H1 (cell line): Measurements from ENCODE around the gene PITPNC1. TPM values are rescaled to one million over a fixed set of nuclear protein-coding genes. Genes with fewer than 3 reads are reported as not detected.

Experiments used
- CTCF ChIA-PET: fragments of 300-600 bp; sonication (Branson Sonifier 250); formaldehyde crosslinking; loops from one replicate; lab custom pipeline; 2021; ENCODE audit not compliant: partially characterized antibody; lab: Charles Lee
- POLR2A ChIA-PET: fragments of 300-600 bp; sonication (Branson Sonifier 250); formaldehyde crosslinking; loops from one replicate; lab custom pipeline; 2021; ENCODE audit warnings: inconsistent platforms; ENCODE audit not compliant: partially characterized antibody; lab: Charles Lee
- DNase-seq, 2 experiments: peaks; one replicate each; pipeline versions ENCODE4 v3.0.0 to v3.0.0-alpha.2; 2010 to 2022; ENCODE audit warnings: low spot score in 2 of 2, low read depth in 1 of 2, mixed read lengths in 1 of 2
- FAIRE-seq: peaks from 2 replicates; lab custom pipeline; 2011; peaks lifted over from hg19 to GRCh38; lab: Jason Lieb, UNC
- H2AFZ ChIP-seq: 2 replicates; pipeline ENCODE4 v1.8.1; 2012; ENCODE audit warnings: low read length, inconsistent platforms
- H2AK5ac ChIP-seq: 2 replicates; pipeline ENCODE4 v1.6.1; 2013; ENCODE audit warnings: low read depth, low read length
- H2BK120ac ChIP-seq: replicated peaks from 2 replicates; pipeline ENCODE3; 2013; ENCODE audit warnings: low read depth, low read length, inconsistent platforms
- H2BK12ac ChIP-seq: 2 replicates; pipeline ENCODE4 v1.6.1; 2013; ENCODE audit warnings: low read depth, low read length
- H2BK15ac ChIP-seq: 2 replicates; pipeline ENCODE4 v1.6.1; 2013; ENCODE audit warnings: low read length
- H2BK20ac ChIP-seq: 2 replicates; pipeline ENCODE4 v1.6.1; 2013; ENCODE audit warnings: low read length
- H2BK5ac ChIP-seq: 2 replicates; pipeline ENCODE4 v1.6.1; 2013; ENCODE audit warnings: low read depth, low read length
- H3K14ac ChIP-seq: 2 replicates; pipeline ENCODE4 v1.6.1; 2013; ENCODE audit warnings: inconsistent platforms; ENCODE audit not compliant: insufficient read length
- H3K18ac ChIP-seq: 2 replicates; pipeline ENCODE4 v1.6.1; 2013; ENCODE audit warnings: low read length; ENCODE audit errors: extremely low read depth
- H3K23ac ChIP-seq: 2 replicates; pipeline ENCODE4 v1.6.1; 2013; ENCODE audit warnings: inconsistent platforms; ENCODE audit not compliant: insufficient read length
- H3K23me2 ChIP-seq: 2 replicates; pipeline ENCODE4 v1.6.1; 2013; ENCODE audit warnings: low read depth, low read length
- H3K27ac ChIP-seq: 2 replicates; pipeline ENCODE4 v1.6.1; 2011; ENCODE audit warnings: low read depth, low read length, inconsistent platforms
- H3K27me3 ChIP-seq, 4 experiments: replicated peaks in 1 of 4; 1 replicate in 1 of 4; 2 replicates in 3 of 4; pipeline versions ENCODE4 v1.6.1 to v1.8.1; 2011 to 2013; ENCODE audit warnings: low read length in 3 of 4, mild to moderate bottlenecking in 3 of 4, inconsistent platforms in 2 of 4, mixed read lengths in 2 of 4, moderate library complexity in 1 of 4; ENCODE audit not compliant: control insufficient read depth in 3 of 4, insufficient read depth in 3 of 4; ENCODE audit errors: extremely low read depth in 1 of 4
- H3K36me3 ChIP-seq, 4 experiments: 2 replicates each; pipeline versions ENCODE4 v1.6.1 to v1.8.1; 2011 to 2013; ENCODE audit warnings: mild to moderate bottlenecking in 4 of 4, low read length in 3 of 4, moderate library complexity in 2 of 4, control low read depth in 1 of 4, inconsistent platforms in 1 of 4; ENCODE audit not compliant: insufficient read depth in 4 of 4, control insufficient read depth in 2 of 4
- H3K4ac ChIP-seq: replicated peaks from 2 replicates; pipeline ENCODE3; 2013; ENCODE audit warnings: low read length, low read depth, mixed read lengths, inconsistent platforms; ENCODE audit not compliant: insufficient read length
- H3K4me1 ChIP-seq, 4 experiments: replicated peaks in 1 of 4; 1 replicate in 1 of 4; 2 replicates in 3 of 4; pipeline versions ENCODE4 v1.6.1 to v1.8.1; 2011 to 2013; ENCODE audit warnings: low read length in 3 of 4, inconsistent platforms in 2 of 4, mixed read lengths in 1 of 4; ENCODE audit not compliant: insufficient read depth in 4 of 4, control insufficient read depth in 3 of 4
- H3K4me2 ChIP-seq, 2 experiments: 2 replicates each; pipeline versions ENCODE4 v1.6.1 to v1.8.1; 2011 to 2013; ENCODE audit warnings: low read depth in 2 of 2, low read length in 2 of 2, control low read depth in 1 of 2, inconsistent platforms in 1 of 2, mild to moderate bottlenecking in 1 of 2; ENCODE audit not compliant: insufficient read depth in 1 of 2
- H3K4me3 ChIP-seq, 4 experiments: fragments of 200-600, 300-600 bp in 1 of 4; sonication (generic), shearing (Covaris generic), sonication (Bioruptor Twin) in 1 of 4; 2 replicates each; pipeline versions ENCODE4 v1.5.1 to v1.8.1; 2011 to 2016; ENCODE audit warnings: low read length in 4 of 4, low read depth in 3 of 4, control low read depth in 2 of 4, inconsistent platforms in 2 of 4, mild to moderate bottlenecking in 2 of 4, mixed read lengths in 1 of 4, moderate library complexity in 1 of 4; ENCODE audit not compliant: insufficient read depth in 2 of 4; ENCODE audit errors: extremely low read depth in 1 of 4
- H3K56ac ChIP-seq: replicated peaks from 2 replicates; pipeline ENCODE3; 2013; ENCODE audit warnings: low read depth, mild to moderate bottlenecking, mixed read lengths, low read length, inconsistent platforms; ENCODE audit not compliant: insufficient read length
- H3K79me1 ChIP-seq: 2 replicates; pipeline ENCODE4 v1.6.1; 2013; ENCODE audit warnings: low read depth, low read length, control low read depth
- H3K79me2 ChIP-seq, 2 experiments: 2 replicates each; pipeline versions ENCODE4 v1.6.1 to v1.8.1; 2012 to 2013; ENCODE audit warnings: low read length in 2 of 2, mild to moderate bottlenecking in 2 of 2, inconsistent platforms in 1 of 2; ENCODE audit not compliant: insufficient read depth in 2 of 2, control insufficient read depth in 1 of 2
- H3K9ac ChIP-seq, 4 experiments: replicated peaks in 1 of 4; 1 replicate in 1 of 4; 2 replicates in 3 of 4; pipeline versions ENCODE4 v1.6.1 to v1.8.1; 2011 to 2013; ENCODE audit warnings: low read depth in 3 of 4, low read length in 3 of 4, control low read depth in 2 of 4, mild to moderate bottlenecking in 2 of 4, moderate library complexity in 2 of 4, inconsistent platforms in 1 of 4; ENCODE audit errors: extremely low read depth in 1 of 4
- H3K9me3 ChIP-seq, 2 experiments: 2 replicates each; pipeline versions ENCODE4 v1.6.1 to v1.8.1; 2012 to 2013; ENCODE audit warnings: mild to moderate bottlenecking in 2 of 2, moderate library complexity in 2 of 2, control low read depth in 1 of 2, inconsistent platforms in 1 of 2, low read depth in 1 of 2, low read length in 1 of 2, mixed read lengths in 1 of 2; ENCODE audit not compliant: insufficient read depth in 2 of 2
- H4K20me1 ChIP-seq, 2 experiments: replicated peaks in 1 of 2; 2 replicates each; pipeline versions ENCODE3 to v1.8.1; 2011 to 2013; ENCODE audit warnings: inconsistent platforms in 2 of 2, low read length in 2 of 2, mild to moderate bottlenecking in 1 of 2; ENCODE audit not compliant: insufficient read depth in 2 of 2, control insufficient read depth in 1 of 2
- H4K5ac ChIP-seq: 2 replicates; pipeline ENCODE4 v1.6.1; 2013; ENCODE audit warnings: low read length, low read depth, mixed read lengths, inconsistent platforms; ENCODE audit not compliant: insufficient read length
- H4K8ac ChIP-seq: 2 replicates; pipeline ENCODE4 v1.8.0; 2013; ENCODE audit warnings: mild to moderate bottlenecking, moderate library complexity, low read length, inconsistent platforms; ENCODE audit not compliant: insufficient read depth; ENCODE audit errors: extremely low read depth
- H4K91ac ChIP-seq: replicated peaks from 2 replicates; pipeline ENCODE3; 2013; ENCODE audit warnings: low read length, mixed read lengths, inconsistent platforms; ENCODE audit not compliant: insufficient read length
- USF2 ChIP-seq: IDR thresholded peaks from 2 replicates; pipeline ENCODE4 v1.6.1; 2011; ENCODE audit warnings: low read length, improper control_type of control experiment
- WGBS, 2 experiments: shearing (Covaris generic) in 1 of 2; methylation state at CpG; one replicate each; pipeline versions ENCODE4 v1.1.6 to v1.1.7; 2013 to 2015; ENCODE audit warnings: low lambda C conversion rate in 2 of 2, mixed read lengths in 2 of 2, inconsistent platforms in 1 of 2, low coverage in 1 of 2, missing lambda C conversion rate in 1 of 2; ENCODE audit not compliant: insufficient replicate concordance in 2 of 2, insufficient coverage in 1 of 2, insufficient read length in 1 of 2; ENCODE audit errors: extremely low coverage in 1 of 2, missing lambda C conversion rate in 1 of 2; 5-methylcytosine and 5-hydroxymethylcytosine counted together
- polyA plus RNA-seq, 7 experiments: library from polyadenylated mRNA; depleted of rRNA in 3 of 7; stranded (reverse) in 5 of 7; unstranded in 2 of 7; fragments of >200 nt in 5 of 7; fragments of 200-250 nt in 2 of 7; gene quantifications; 1 replicate in 5 of 7; 2 replicates in 1 of 7; 4 replicates in 1 of 7; pipeline versions ENCODE4 v1.2.1 to v1.2.3, GENCODE V29; 2011 to 2013; ENCODE audit warnings: missing spikeins in 2 of 7, mixed read lengths in 2 of 7
- total RNA-seq: library from RNA; stranded (reverse); fragmentation: NEBNext Ultra II Directional; extraction: Animal tissue kit (Norgen Biotek cat#: 25700); gene quantifications from 2 replicates; pipeline ENCODE4 v1.2.1, GENCODE V29; 2021

PITPNC1 gene
- total and polyA plus RNA-seq, 2 of the 8 experiments (the other 6 are each of a cell fraction or from before 2014, with no cell fraction given) = 17.6 to 54.7 TPM

- POLR2A ChIA-PET = no interaction called here
- no peaks in the 10 kb centered on the region for H3K79me2 ChIP-seq
- no peak overlapping the region for H4K91ac ChIP-seq
Observed at GRCh38 chr17:67565068-67565467, 188.0 kb downstream of the PITPNC1 start.

More at GRCh38 chr17:67565068-67565467, 188.0 kb downstream of the PITPNC1 start:
- Histone ChIP-seq H3K23me2 (peaks cover 5% of the 10 kb centered on the region; the same call in 1 of the 2 replicates), H2BK12ac (no peak overlapping the region), H3K4ac (no peak overlapping the region), H4K5ac (no peak overlapping the region), H3K4me1 (no peaks in the 10 kb centered on the region; a peak in 1 of 7 replicates), H3K14ac (no peak overlapping the region), H2AFZ (no peak overlapping the region), H3K9ac (no peak overlapping the region), H3K27ac (no peak overlapping the region)
- CTCF ChIA-PET = no interaction called here
- no peak for TF ChIP-seq USF2
- TF ChIP-seq, all 59 proteins: peak for 0
- H3K23ac ChIP-seq = no peak overlapping the region
- H2AK5ac ChIP-seq = no peak overlapping the region
- no peak overlapping the region for H3K56ac ChIP-seq
- H3K4me2 ChIP-seq = no peak overlapping the region
- H2BK5ac ChIP-seq = no peak overlapping the region
- DNase-seq (no peak), FAIRE-seq (no peak)
- no peak overlapping the region for H3K4me3 ChIP-seq
- H3K9me3 ChIP-seq = no peaks in the 10 kb centered on the region
- no peak overlapping the region for H2BK20ac ChIP-seq
- no peaks in the 10 kb centered on the region for H3K27me3 ChIP-seq
- H3K18ac ChIP-seq = no peak overlapping the region
- 89% methylated on average over 2 of the region's 2 CpGs; no CpG with 5 or more reads in 1 of the 2 experiments for WGBS, 2 experiments
- H3K79me1 ChIP-seq = no peaks in the 10 kb centered on the region; the same call in 1 of the 2 replicates
- no peak overlapping the region for H4K8ac ChIP-seq
- no peak overlapping the region for H2BK15ac ChIP-seq
- H4K20me1 ChIP-seq = no peaks in the 10 kb centered on the region
- H3K36me3 ChIP-seq = no peaks in the 10 kb centered on the region; a peak in 1 of 8 replicates
- no peak overlapping the region for H2BK120ac ChIP-seq
